HFFc6 (cell line): ENCODE measurements around the gene HERC4. TPM values are rescaled to one million over a fixed set of nuclear protein-coding genes. Genes with fewer than 3 reads are reported as not detected.

ENCODE experiments used
- DNase-seq: peaks from one replicate; pipeline ENCODE4 v3.0.0-alpha.2; 2018
- H3K27ac Mint-ChIP-seq: 2 replicates; pipeline ENCODE4 v1.8.0; 2020; ENCODE audit warnings: mild to moderate bottlenecking, mixed read lengths
- H3K27me3 Mint-ChIP-seq: 2 replicates; pipeline ENCODE4 v1.8.0; 2021; ENCODE audit warnings: mild to moderate bottlenecking, moderate library complexity, mixed read lengths; ENCODE audit not compliant: insufficient read depth
- H3K36me3 Mint-ChIP-seq: 2 replicates; pipeline ENCODE4 v1.8.0; 2021; ENCODE audit warnings: low read depth, mixed read lengths
- H3K4me1 Mint-ChIP-seq: 2 replicates; pipeline ENCODE4 v1.8.0; 2020; ENCODE audit warnings: low read depth, mixed read lengths
- H3K4me3 Mint-ChIP-seq: 2 replicates; pipeline ENCODE4 v1.8.0; 2020; ENCODE audit warnings: mild to moderate bottlenecking, moderate library complexity, mixed read lengths
- H3K9me3 Mint-ChIP-seq: 2 replicates; pipeline ENCODE4 v1.8.0; 2020; ENCODE audit warnings: mild to moderate bottlenecking, mixed read lengths
- total RNA-seq, 6 experiments: library from RNA; stranded (reverse); fragmentation: NEBNext Ultra II Directional; extraction: Animal tissue kit (Norgen Biotek cat#: 25700); gene quantifications; 2 replicates in 1 of 6; 3 replicates in 5 of 6; pipeline ENCODE4 v1.2.3, GENCODE V29; 2021
- TF ChIP-seq, protein P1 (sequence below): fragments of 200-600 bp; sonication (generic); IDR thresholded peaks from 2 replicates; pipeline ENCODE4 v1.5.0; 2021; ENCODE audit warnings: antibody characterized with exemption, mild to moderate bottlenecking

HERC4 gene
- total RNA-seq, 6 experiments from 2014 or later, result 220 to 297 (median 279) TPM

DNA sequence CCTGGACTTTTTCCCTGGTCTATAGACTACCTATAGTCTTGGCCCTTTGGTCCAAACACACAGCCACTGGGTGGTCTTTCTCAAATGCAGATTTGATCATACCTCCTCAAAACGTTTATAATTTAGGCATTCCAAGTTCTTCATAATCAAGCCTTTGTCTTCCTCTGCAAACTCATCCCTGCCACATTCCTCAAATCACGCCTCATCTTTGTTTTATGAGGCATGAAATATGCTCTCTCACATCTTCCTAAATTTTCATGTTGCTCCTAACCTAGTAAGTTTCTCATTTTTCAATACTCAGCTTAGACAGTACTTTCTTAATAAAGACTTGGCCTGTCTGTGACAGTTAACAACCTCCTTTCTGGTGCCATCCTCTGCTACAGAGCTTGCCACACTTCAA, 10.9 kb upstream of the HERC4 start:
- peak; percentile 23 for DNase-seq
- TF ChIP-seq, protein P1, sequence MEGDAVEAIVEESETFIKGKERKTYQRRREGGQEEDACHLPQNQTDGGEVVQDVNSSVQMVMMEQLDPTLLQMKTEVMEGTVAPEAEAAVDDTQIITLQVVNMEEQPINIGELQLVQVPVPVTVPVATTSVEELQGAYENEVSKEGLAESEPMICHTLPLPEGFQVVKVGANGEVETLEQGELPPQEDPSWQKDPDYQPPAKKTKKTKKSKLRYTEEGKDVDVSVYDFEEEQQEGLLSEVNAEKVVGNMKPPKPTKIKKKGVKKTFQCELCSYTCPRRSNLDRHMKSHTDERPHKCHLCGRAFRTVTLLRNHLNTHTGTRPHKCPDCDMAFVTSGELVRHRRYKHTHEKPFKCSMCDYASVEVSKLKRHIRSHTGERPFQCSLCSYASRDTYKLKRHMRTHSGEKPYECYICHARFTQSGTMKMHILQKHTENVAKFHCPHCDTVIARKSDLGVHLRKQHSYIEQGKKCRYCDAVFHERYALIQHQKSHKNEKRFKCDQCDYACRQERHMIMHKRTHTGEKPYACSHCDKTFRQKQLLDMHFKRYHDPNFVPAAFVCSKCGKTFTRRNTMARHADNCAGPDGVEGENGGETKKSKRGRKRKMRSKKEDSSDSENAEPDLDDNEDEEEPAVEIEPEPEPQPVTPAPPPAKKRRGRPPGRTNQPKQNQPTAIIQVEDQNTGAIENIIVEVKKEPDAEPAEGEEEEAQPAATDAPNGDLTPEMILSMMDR, result no peak
- Mint-ChIP-seq H3K36me3 (peaks cover 15% of the 10 kb centered on the region), H3K9me3 (no peaks in the 10 kb centered on the region), H3K27ac (peak overlapping the region; percentile 88), H3K4me3 (peak overlapping the region; percentile 2), H3K27me3 (no peaks in the 10 kb centered on the region; the same call in 1 of the 2 replicates), H3K4me1 (peaks cover 79% of the 10 kb centered on the region)

DNA sequence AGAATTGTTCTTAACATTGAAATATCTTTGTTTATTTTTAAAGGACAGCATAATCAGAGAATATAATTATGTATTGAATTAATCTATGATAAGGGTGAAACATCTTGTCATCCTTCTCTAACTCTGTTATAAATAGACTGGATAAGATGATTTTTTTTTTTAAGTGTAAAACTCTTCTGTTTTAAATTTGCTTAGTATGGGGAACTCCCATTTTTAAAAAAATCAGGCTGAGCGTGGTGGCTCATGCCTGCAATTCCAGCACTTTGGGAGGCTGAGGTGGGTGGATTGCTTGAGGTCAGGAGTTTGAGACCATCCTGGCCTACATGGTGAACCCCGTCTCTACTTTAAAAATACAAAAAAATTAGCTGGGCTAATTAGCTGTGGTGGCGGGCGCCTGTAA, 9.4 kb upstream of the HERC4 start:
- H3K27ac Mint-ChIP-seq, result peak overlapping the region; percentile 78
- H3K4me1 Mint-ChIP-seq, result peaks cover 80% of the 10 kb centered on the region
- H3K9me3 Mint-ChIP-seq, result no peaks in the 10 kb centered on the region
- H3K27me3 Mint-ChIP-seq, result no peaks in the 10 kb centered on the region; the same call in 1 of the 2 replicates
- TF ChIP-seq, protein P1, result no peak
- H3K36me3 Mint-ChIP-seq, result peaks cover 8% of the 10 kb centered on the region; the same call in 1 of the 2 replicates
- H3K4me3 Mint-ChIP-seq, result no peak overlapping the region
- no peak for DNase-seq

DNA sequence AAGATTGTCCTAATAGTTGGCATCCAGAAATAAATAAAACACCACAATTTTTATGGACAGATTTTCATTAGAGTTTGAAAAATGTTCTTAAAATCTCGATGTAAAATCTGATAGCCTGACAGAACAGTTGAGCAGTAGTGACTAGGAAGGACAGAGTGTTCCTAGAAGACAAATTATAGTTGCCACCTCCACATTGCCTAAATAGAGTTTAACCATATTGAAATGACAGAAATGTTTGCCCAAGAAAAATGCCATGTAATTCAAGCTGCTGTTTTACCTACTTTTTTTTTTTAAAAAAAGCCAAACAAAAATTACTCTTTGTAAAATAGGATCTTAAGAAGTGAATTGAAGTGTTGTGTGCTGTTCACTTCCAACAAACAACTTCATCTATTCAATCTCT, 8.9 kb upstream of the HERC4 start:
- H3K27me3 Mint-ChIP-seq, result no peaks in the 10 kb centered on the region; the same call in 1 of the 2 replicates
- TF ChIP-seq, protein P1, result no peak
- H3K4me1 Mint-ChIP-seq, result peaks cover 78% of the 10 kb centered on the region
- peaks cover 4% of the 10 kb centered on the region; the same call in 1 of the 2 replicates for H3K36me3 Mint-ChIP-seq
- no peak overlapping the region for H3K4me3 Mint-ChIP-seq
- H3K27ac Mint-ChIP-seq, result peak overlapping the region; percentile 78
- DNase-seq, result no peak
- no peaks in the 10 kb centered on the region for H3K9me3 Mint-ChIP-seq

DNA sequence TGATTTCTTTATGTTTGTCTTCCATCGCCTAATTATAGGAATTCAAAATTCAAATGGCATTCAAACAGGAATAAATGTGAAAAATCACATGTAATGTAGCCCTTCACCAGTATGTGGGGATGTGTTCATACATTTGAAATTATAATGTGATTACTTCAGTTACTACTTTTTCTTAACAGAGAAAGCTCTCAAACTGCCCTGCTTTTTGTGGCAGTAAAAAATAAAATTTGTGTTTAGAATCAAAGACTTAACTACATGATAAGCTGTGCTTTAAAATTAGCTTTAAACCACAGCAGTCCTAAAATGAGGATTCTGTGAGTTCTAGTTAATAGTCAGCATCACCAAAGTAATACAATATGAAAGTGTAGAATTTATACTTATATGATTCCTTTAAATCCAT, 7.8 kb upstream of the HERC4 start:
- H3K9me3 Mint-ChIP-seq, result no peaks in the 10 kb centered on the region
- no peaks in the 10 kb centered on the region; the same call in 1 of the 2 replicates for H3K27me3 Mint-ChIP-seq
- peak; percentile 66 for DNase-seq
- H3K4me1 Mint-ChIP-seq, result peaks cover 68% of the 10 kb centered on the region
- TF ChIP-seq, protein P1, result peak; percentile 81
- H3K27ac Mint-ChIP-seq, result peak overlapping the region; percentile 78
- H3K4me3 Mint-ChIP-seq, result no peak overlapping the region
- no peaks in the 10 kb centered on the region for H3K36me3 Mint-ChIP-seq

DNA sequence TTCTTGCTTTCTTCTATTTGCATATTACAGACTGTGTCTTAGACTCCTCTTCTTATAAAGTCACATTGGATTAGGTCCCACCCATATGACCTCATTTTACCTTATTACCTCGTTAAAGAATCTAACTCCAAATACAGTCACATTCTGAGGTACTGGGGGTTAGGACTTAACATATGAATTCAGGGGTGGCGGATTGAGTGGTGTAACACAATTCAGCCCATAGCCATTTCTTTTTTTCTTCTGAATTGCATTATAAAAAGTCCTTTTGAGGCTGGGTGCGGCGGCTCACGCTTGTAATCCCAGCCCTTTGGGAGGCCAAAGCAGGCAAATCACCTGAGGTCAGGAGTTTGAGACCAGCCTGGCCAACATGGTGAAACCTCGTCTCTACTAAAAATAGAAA, 6.8 kb upstream of the HERC4 start:
- no peaks in the 10 kb centered on the region for H3K36me3 Mint-ChIP-seq
- no peak for DNase-seq
- TF ChIP-seq, protein P1, result no peak
- peaks cover 66% of the 10 kb centered on the region for H3K4me1 Mint-ChIP-seq
- no peak overlapping the region for H3K4me3 Mint-ChIP-seq
- H3K9me3 Mint-ChIP-seq, result no peaks in the 10 kb centered on the region
- H3K27ac Mint-ChIP-seq, result no peak overlapping the region; the same call in 1 of the 2 replicates
- no peaks in the 10 kb centered on the region; the same call in 1 of the 2 replicates for H3K27me3 Mint-ChIP-seq
